Activated naive CD8-positive, alpha-beta T cell treated with anti-CD3 and anti-CD28 coated beads, Interleukin-2, amount 50 U/mL, for 24 hours (primary cell): ENCODE measurements around the gene RASGRP4.
"Not testable (repeated sequence)": the region's sequence is repeated elsewhere in the genome, so short reads cannot be mapped to it uniquely, and the experiment has no call there.

ENCODE experiments used
- ATAC-seq: fragments of 150-1000 bp; cut with Tn5 transposase; one replicate; pipeline ENCODE4 v1.10.0; 2021
- DNase-seq: peaks from one replicate; pipeline ENCODE4 v3.0.0; 2021
- H3K27ac Mint-ChIP-seq: one replicate; pipeline ENCODE4 v1.8.0; 2021; ENCODE audit warnings: mild to moderate bottlenecking, mixed read lengths
- H3K27me3 Mint-ChIP-seq: one replicate; pipeline ENCODE4 v1.8.0; 2021; ENCODE audit warnings: mixed read lengths
- H3K36me3 Mint-ChIP-seq: one replicate; pipeline ENCODE4 v1.8.0; 2021; ENCODE audit warnings: low read depth, mixed read lengths
- H3K4me1 Mint-ChIP-seq: one replicate; pipeline ENCODE4 v1.8.0; 2021; ENCODE audit warnings: mixed read lengths
- H3K4me3 Mint-ChIP-seq: one replicate; pipeline ENCODE4 v1.8.0; 2021; ENCODE audit warnings: mild to moderate bottlenecking, moderate library complexity, mixed read lengths
- H3K9me3 Mint-ChIP-seq: one replicate; pipeline ENCODE4 v1.8.0; 2021; ENCODE audit warnings: mixed read lengths

Gene RASGRP4

DNA sequence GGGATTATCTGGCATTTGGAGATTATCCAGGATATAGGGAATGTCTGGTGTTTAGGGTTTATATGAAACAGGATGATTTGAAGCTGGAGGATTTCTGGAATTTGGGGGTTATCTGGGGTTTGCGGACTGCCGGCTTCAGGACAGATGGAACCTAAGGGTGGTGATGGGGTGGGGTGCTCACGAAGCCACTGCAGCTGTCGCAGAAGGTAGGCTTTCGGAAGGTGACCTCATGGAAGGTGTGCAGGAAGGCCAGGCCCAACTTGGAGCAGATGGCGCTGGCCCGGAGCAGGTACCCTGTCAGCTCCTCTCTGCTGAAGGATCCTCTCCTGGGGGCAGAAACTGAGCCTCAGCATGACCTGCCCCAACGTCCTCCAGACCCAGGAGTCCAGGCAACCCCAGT lies 13.5 kb downstream of the RASGRP4 start:
- Mint-ChIP-seq H3K4me3 (no peak overlapping the region), H3K4me1 (peaks cover 6% of the 10 kb centered on the region), H3K27me3 (no peaks in the 10 kb centered on the region), H3K27ac (no peak overlapping the region), H3K9me3 (no peaks in the 10 kb centered on the region), H3K36me3 (no peaks in the 10 kb centered on the region)
- no peak for ATAC-seq
- no peak for DNase-seq

DNA sequence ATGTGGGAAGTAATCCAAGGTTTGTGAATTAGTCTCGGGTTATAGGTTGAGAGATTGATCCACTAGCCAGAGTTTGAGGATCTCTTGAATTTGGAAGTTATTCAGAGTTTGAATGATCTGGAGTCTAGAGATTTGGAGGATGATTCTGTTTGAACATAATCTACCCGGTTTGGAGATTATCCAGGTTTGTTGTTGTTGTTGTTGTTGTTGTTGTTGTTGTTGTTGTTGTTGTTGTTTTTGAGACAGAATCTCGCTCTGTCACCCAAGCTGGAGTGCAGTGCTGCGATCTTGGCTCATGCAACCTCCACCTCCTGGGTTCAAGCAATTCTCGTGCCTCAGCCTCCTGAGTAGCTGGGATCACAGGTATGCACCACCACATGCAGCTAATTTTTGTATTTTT lies 14.1 kb downstream of the RASGRP4 start:
- not testable (repeated sequence) for H3K36me3 Mint-ChIP-seq, H3K9me3 Mint-ChIP-seq, H3K4me3 Mint-ChIP-seq, H3K4me1 Mint-ChIP-seq, H3K27me3 Mint-ChIP-seq, ATAC-seq, H3K27ac Mint-ChIP-seq, DNase-seq

DNA sequence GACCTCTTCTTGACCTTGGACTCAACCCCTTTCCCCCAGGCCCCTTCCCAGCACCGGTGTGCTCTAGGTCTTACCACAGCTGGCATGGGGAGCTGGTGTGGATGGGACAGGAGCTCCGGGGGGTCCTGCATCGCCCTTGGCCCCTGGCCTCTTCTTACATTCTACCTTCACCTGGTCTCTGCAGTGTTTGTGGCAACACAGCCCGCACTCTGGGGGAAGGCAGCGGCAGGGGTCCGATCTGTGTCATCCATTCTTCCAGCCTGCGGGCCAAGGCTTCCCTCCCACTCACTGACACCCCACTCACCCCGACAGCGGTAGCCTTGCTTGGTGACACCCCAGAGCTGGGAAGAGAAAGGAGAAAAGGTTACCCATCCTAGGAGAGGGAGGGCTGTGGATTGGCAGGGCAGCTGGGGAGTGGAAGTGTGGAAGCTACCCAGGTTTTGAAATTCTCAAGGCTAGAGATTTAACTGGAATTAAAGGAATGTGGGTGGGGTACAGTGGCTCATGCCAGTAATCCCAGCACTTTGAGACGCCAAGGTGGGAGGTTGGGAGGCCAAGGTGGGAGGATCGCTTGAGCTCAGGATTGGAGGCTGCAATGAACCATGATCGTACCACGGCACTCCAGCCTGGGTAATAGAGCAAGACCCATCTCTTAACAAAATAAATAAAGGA lies 14.8 kb downstream of the RASGRP4 start:
- H3K27ac Mint-ChIP-seq, result no peak overlapping the region
- H3K36me3 Mint-ChIP-seq, result peaks cover 3% of the 10 kb centered on the region
- no peak overlapping the region for H3K4me3 Mint-ChIP-seq

DNA sequence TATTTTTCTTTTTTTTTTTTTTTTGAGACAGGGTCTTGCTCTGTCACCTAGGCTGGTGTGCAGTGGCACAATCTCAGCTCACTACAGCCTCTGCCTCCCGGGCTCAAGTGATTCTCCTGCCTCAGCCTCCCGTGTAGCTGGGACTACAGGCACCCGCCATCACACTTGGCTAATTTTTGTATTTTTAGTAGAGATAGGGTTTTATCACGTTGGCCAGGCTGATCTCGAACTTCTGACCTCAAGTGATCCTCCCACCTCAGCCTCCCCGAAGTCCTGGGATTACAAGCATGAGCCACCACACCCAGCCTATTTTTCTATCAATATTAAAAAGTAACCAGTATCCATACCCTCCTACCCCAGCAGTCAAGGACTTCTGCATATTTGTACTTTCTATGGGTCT lies 15.6 kb downstream of the RASGRP4 start:
- not testable (repeated sequence) for H3K36me3 Mint-ChIP-seq, DNase-seq, H3K4me1 Mint-ChIP-seq, H3K27me3 Mint-ChIP-seq, ATAC-seq, H3K27ac Mint-ChIP-seq, H3K9me3 Mint-ChIP-seq, H3K4me3 Mint-ChIP-seq

More for the DNA sequence above, 14.8 kb downstream of the RASGRP4 start:
- no peaks in the 10 kb centered on the region for H3K9me3 Mint-ChIP-seq
- no peak for ATAC-seq
- DNase-seq, result no peak
- no peaks in the 10 kb centered on the region for H3K27me3 Mint-ChIP-seq
- no peaks in the 10 kb centered on the region for H3K4me1 Mint-ChIP-seq

DNA sequence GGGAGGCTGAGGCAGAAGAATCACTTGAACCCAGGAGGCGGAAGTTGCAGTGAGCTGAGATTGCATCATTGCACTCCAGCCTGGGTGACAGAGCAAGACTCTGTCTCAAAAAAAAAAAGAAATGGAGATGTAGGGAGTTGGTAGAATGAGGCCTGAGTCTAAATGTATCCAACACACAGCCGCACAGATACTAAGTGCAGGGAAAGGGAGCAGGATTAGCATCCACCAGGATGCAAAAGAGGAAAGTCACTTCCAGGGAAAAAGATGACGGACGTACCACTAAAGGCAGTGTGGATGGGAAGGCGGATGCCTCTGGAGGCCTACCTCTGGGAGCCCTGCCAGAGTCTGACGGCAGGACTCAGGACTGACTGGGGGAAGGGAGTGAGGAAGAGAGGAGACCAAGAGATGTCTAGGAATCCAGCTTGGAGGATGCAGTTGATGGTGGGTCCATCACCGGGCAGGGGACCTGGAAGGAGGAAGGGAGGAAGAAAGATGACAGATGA lies 16.3 kb downstream of the RASGRP4 start:
- peaks cover 7% of the 10 kb centered on the region for H3K36me3 Mint-ChIP-seq
- DNase-seq (no peak), ATAC-seq (no peak)
- H3K27ac Mint-ChIP-seq, result no peak overlapping the region
- no peaks in the 10 kb centered on the region for H3K9me3 Mint-ChIP-seq
- H3K4me1 Mint-ChIP-seq, result peaks cover 2% of the 10 kb centered on the region
- H3K27me3 Mint-ChIP-seq, result no peaks in the 10 kb centered on the region
- H3K4me3 Mint-ChIP-seq, result no peak overlapping the region

DNA sequence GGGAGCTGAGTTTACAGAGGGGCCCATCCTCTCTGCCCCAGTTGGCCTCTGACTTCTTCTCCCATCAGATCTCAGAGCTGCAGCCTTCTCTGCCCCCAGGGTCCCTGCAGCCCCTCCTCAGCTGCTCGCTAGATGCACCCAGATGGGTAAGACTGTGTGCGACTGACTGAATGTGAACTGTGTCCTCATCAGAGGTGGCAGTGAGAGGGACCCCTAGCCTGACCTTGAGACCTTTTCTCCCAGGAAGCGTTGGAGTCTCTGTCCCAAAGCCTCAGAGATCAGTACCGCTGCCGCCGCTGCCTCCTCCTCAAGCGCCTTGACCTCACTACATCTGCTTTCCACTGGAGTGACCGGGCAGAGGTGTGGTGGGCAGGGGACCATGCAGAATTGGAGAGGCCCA lies 20.7 kb downstream of the RASGRP4 start:
- ATAC-seq, result no peak
- no peaks in the 10 kb centered on the region for H3K9me3 Mint-ChIP-seq

DNA sequence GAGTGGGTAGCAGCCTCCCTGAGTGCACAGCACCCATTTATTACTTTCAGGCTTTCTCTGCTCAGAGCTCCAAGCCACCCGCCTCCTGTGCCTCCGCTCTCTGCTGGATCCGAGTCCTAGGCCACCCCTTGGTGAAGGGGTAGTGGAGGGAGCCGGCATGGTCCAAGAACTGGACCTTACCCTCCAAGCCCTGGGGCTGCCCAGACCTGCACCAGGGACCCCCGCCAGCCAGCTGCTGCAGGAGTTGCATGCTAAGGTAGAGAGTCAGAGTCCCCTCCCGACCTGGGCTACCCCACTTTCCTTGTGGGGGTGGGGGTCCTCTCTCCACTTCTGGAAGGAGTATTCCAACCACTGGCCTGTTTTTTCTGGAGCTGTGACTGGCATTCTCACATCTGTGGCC lies 21.2 kb downstream of the RASGRP4 start:
- no peak overlapping the region for H3K4me3 Mint-ChIP-seq

More for the DNA sequence above, 20.7 kb downstream of the RASGRP4 start:
- H3K27ac Mint-ChIP-seq, result no peak overlapping the region
- peaks cover 14% of the 10 kb centered on the region for H3K4me1 Mint-ChIP-seq
- no peak overlapping the region for H3K4me3 Mint-ChIP-seq
- no peaks in the 10 kb centered on the region for H3K27me3 Mint-ChIP-seq
- no peak for DNase-seq
- H3K36me3 Mint-ChIP-seq, result peaks cover 7% of the 10 kb centered on the region

DNA sequence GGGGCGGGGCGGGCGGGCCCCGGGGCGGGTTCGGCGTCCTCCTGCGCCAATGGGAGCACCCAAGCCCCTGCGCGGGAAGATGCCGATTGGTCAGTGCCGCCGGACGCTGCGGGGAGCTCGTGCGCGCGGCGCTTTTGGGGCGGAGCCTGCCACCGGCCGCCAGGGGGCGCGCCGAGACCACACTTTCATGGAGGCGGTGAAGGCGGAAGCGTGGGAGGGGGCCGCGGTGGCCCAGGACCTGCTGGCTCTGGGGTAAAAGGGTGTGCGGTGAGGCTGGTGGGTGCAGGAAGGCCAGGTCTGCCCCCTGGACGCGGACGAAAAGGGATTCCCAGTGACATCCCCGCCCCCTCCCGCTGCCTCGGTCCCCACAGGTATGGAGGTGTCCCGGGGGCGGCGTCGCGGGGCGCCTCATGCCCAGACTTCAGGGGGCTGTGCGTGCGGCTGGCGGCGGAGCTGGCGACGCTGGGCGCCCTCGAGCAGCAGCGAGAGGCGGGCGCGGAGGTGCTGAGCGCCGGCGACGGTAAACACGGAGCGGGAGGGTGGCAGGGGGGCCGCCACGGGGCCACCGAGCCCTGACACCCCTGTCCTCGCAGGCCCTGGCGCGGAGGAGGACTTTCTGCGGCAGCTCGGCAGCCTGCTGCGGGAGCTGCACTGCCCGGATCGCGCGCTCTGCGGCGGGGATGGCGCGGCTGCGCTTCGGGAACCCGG lies 22.9 kb downstream of the RASGRP4 start, which contains the start of gene FAM98C:
Gene FAM98C, plus strand, starts transcription at position 127 of the 708 bp plus-strand sequence. Its CDS starts 61 bp downstream, at position 188.
- peaks cover 14% of the 10 kb centered on the region for H3K4me1 Mint-ChIP-seq
- peak; percentile 98 for ATAC-seq
- no peaks in the 10 kb centered on the region for H3K9me3 Mint-ChIP-seq
- no peaks in the 10 kb centered on the region for H3K27me3 Mint-ChIP-seq
- peak; percentile 96 for DNase-seq
- H3K27ac Mint-ChIP-seq, result peak within 1 kb of the TSS; percentile 89
- H3K4me3 Mint-ChIP-seq, result peak within 1 kb of the TSS; percentile 85
- H3K36me3 Mint-ChIP-seq, result peaks cover 7% of the 10 kb centered on the region

More for the DNA sequence above, 21.2 kb downstream of the RASGRP4 start:
- DNase-seq (no peak), ATAC-seq (no peak)
- Mint-ChIP-seq H3K27ac (no peak overlapping the region), H3K9me3 (no peaks in the 10 kb centered on the region), H3K27me3 (no peaks in the 10 kb centered on the region), H3K4me1 (peaks cover 14% of the 10 kb centered on the region), H3K36me3 (peaks cover 7% of the 10 kb centered on the region)

DNA sequence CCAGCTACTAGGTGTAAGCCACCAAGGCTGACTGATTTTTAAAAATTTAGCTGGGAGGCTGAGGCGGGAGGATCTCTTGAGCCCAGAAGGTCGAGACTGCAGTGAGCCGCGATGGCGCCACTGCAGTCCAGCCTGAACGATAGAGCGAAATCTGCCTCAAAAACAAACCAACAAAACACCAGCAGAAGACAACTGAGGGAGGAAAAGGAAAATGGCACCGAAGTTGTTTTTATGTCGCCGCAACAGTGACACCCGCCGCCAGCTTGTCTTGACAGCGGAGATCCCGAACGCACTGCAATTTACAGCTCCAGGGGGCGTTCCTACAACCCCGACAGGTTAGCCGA lies 23.4 kb downstream of the RASGRP4 start:
- Mint-ChIP-seq H3K9me3 (no peaks in the 10 kb centered on the region), H3K36me3 (peaks cover 7% of the 10 kb centered on the region), H3K27me3 (no peaks in the 10 kb centered on the region), H3K4me1 (peaks cover 14% of the 10 kb centered on the region), H3K4me3 (peak overlapping the region; percentile 85), H3K27ac (peak overlapping the region; percentile 89)
- DNase-seq, result no peak
- ATAC-seq, result no peak

DNA sequence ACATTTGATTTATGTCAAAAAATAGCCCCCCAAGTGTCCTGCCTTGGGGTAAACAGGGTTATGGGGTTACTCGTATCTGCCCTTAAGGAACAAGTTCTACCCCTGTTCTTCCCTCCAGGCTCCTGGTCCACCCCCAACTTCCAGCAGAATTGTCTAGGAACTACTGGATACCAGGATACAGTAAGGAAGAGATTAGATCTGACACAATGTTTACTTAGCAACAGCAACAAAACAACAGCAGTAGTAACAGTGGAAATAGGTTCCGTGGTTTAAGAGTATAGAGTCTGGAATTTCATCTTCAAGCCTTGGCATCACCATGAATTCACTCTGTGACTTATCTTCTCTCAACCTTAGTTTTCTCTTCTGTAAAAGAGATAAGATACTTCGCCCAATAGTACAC lies 24.9 kb downstream of the RASGRP4 start:
- H3K9me3 Mint-ChIP-seq, result no peaks in the 10 kb centered on the region
- peaks cover 19% of the 10 kb centered on the region for H3K4me1 Mint-ChIP-seq
- no peak overlapping the region for H3K27ac Mint-ChIP-seq
- peaks cover 5% of the 10 kb centered on the region for H3K27me3 Mint-ChIP-seq
- H3K4me3 Mint-ChIP-seq, result no peak overlapping the region
- peaks cover 4% of the 10 kb centered on the region for H3K36me3 Mint-ChIP-seq
- ATAC-seq (no peak), DNase-seq (no peak)

DNA sequence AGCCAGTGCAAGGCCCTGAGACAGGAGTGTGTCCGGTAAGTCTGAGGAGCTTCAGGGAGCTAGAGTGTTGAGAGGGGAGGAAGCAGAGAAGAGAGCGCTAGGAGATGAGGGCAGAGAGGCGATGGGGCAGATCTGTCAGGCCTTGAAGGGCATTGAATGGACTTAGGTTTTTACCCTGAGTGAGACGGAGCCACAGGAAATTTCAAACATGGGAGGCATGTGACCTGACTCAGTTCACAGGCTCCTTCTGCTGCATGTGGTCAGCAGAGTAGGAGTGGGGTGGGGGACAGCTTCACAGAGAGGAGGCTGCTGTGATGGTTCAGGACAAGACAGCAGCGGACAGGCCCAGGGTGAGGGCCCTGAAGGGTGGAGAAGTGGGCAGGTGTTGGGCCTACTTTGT lies 25.7 kb downstream of the RASGRP4 start:
- Mint-ChIP-seq H3K4me3 (no peak overlapping the region), H3K36me3 (peaks cover 3% of the 10 kb centered on the region), H3K27me3 (peaks cover 5% of the 10 kb centered on the region), H3K4me1 (peaks cover 19% of the 10 kb centered on the region), H3K9me3 (no peaks in the 10 kb centered on the region), H3K27ac (no peak overlapping the region)
- no peak for ATAC-seq
- DNase-seq, result no peak

DNA sequence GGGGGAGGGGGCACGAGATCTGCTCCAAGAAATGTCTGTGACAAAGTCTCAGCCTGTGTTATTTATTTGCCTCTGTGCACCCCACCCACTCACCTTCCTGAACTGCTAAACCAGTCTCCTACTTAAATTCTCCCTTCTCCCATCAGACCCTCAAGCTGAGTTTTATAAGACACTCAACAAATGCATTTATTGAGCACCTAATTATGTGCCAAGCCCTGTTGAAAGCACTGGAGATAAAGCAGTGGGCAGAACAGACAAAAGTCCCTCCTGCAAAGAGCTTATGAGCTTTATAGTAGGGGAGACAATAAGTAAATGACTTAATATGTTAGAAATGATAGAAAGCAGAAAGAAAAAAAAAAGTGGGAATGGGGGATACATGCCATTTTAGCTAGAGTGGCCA lies 26.5 kb downstream of the RASGRP4 start:
- Mint-ChIP-seq H3K27me3 (peaks cover 5% of the 10 kb centered on the region), H3K36me3 (peaks cover 1% of the 10 kb centered on the region), H3K4me1 (peaks cover 23% of the 10 kb centered on the region), H3K9me3 (no peaks in the 10 kb centered on the region), H3K27ac (no peak overlapping the region), H3K4me3 (no peak overlapping the region)
- ATAC-seq (no peak), DNase-seq (no peak)

DNA sequence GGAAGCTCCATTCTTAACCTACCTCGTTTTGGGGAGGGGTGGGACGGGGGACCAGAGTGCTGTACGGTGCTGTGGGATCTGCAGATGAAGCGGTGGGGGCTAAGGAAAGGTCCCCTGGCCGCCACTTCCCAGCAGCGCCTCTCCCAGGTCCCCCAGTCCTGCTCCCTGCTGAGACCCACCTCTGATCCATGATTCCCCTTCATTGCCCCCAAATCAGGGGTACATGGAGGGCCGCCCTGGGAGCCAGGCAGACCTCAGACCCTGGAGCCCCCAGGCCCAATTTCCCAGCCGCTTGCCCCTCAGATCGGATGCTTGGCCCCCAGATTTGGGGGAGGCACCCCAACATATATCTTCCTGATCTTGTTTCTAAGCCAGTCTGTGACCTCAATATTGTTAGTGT lies 26.9 kb downstream of the RASGRP4 start:
- Mint-ChIP-seq H3K27ac (no peak overlapping the region), H3K27me3 (peaks cover 8% of the 10 kb centered on the region), H3K4me1 (peaks cover 23% of the 10 kb centered on the region), H3K9me3 (no peaks in the 10 kb centered on the region), H3K4me3 (no peak overlapping the region), H3K36me3 (peaks cover 1% of the 10 kb centered on the region)
- ATAC-seq (no peak), DNase-seq (no peak)

DNA sequence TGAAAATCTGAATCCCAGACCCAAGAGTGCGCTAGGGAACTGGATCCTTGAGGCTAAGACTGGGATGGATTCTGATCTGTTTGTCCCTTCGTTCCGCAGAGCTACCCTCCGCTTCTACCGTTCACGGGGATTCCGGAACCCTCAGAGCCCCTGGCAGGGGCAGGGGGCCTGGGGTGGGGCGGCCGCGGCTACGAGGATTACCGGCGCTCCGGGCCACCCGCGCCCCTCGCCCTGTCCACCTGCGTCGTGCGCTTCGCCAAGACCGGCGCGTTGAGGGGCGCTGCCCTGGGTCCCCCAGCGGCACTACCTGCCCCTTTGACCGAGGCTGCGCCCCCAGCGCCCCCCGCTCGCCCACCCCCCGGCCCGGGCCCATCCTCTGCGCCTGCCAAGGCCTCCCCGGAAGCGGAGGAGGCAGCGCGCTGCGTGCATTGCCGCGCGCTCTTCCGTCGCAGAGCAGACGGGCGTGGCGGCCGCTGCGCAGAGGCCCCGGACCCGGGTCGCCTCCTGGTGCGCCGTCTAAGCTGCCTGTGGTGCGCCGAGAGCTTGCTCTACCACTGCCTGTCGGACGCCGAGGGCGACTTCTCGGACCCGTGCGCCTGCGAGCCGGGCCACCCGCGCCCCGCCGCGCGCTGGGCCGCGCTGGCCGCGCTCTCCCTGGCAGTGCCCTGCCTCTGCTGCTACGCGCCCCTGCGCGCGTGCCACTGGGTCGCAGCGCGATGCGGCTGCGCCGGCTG lies 30.5 kb downstream of the RASGRP4 start:
- Mint-ChIP-seq H3K4me3 (peak overlapping the region; percentile 71), H3K36me3 (peaks cover 1% of the 10 kb centered on the region), H3K4me1 (peaks cover 20% of the 10 kb centered on the region), H3K27ac (peak overlapping the region; percentile 10), H3K9me3 (no peaks in the 10 kb centered on the region), H3K27me3 (peaks cover 30% of the 10 kb centered on the region)
- DNase-seq (peak; percentile 51), ATAC-seq (peak; percentile 67)

DNA sequence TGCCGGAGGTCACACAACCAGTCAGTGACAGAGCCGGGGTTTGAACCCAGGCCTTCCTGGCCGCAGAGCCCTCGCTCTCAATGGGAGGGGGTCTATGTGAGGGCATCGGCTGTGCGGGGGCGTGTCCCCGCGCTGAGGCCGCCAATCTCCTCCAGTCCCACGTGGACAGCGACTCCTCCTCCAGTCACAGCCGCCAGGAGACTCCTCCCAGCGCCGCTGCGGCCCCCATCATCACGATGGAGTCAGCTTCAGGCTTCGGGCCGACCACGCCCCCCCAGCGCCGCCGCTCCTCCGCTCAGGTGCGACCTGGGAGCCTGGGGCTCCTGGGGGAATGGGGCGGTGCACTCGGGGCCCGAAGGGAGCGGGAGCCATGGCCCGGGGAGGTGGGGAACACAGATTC lies 31.5 kb downstream of the RASGRP4 start:
- H3K36me3 Mint-ChIP-seq, result peaks cover 1% of the 10 kb centered on the region
- H3K4me1 Mint-ChIP-seq, result peaks cover 21% of the 10 kb centered on the region
- H3K4me3 Mint-ChIP-seq, result peak overlapping the region; percentile 71
- H3K27ac Mint-ChIP-seq, result peak overlapping the region; percentile 10
- DNase-seq (peak; percentile 82), ATAC-seq (peak; percentile 78)
- H3K27me3 Mint-ChIP-seq, result peaks cover 34% of the 10 kb centered on the region
- no peaks in the 10 kb centered on the region for H3K9me3 Mint-ChIP-seq
